Endothelial cell of umbilical vein (primary cell): ENCODE measurements around the gene PAGE4. TPM values are rescaled to one million over a fixed set of nuclear protein-coding genes. Genes with fewer than 3 reads are reported as not detected.

Experiments used
- BruUV-seq: library from RNA; stranded (reverse); fragments of 400-500 nt; replicated peaks from 2 replicates; lab custom pipeline; 2021; lab: Mats Ljungman, UMichigan
- CTCF ChIA-PET: fragments of 300-600, 350-600 bp; sonication (Branson Sonifier 250); formaldehyde crosslinking; loops from one replicate; lab custom pipeline; 2021; ENCODE audit warnings: antibody characterized with exemption, inconsistent platforms; lab: Charles Lee
- POLR2A ChIA-PET: fragments of 300-600, 350-600 bp; sonication (Branson Sonifier 250); formaldehyde crosslinking; loops from one replicate; lab custom pipeline; 2021; ENCODE audit warnings: antibody characterized with exemption, inconsistent platforms; lab: Charles Lee
- DNase-seq: peaks from one replicate; pipeline ENCODE4 v3.0.0-alpha.2; 2011; ENCODE audit warnings: low read depth, low spot score
- FAIRE-seq: peaks from 2 replicates; lab custom pipeline; 2011; peaks lifted over from hg19 to GRCh38; lab: Jason Lieb, UNC
- H2AFZ ChIP-seq: 2 replicates; pipeline ENCODE4 v1.6.0; 2012; ENCODE audit warnings: low read depth, low read length, control low read depth, inconsistent platforms
- H3K27ac ChIP-seq: 2 replicates; pipeline ENCODE4 v1.5.1; 2011; ENCODE audit warnings: low read depth, mild to moderate bottlenecking, control low read depth, low read length, moderate library complexity; ENCODE audit not compliant: insufficient read depth
- H3K27me3 ChIP-seq, 2 experiments: 2 replicates each; pipeline versions ENCODE4 v1.6.0 to v1.6.1; 2011; ENCODE audit warnings: low read length in 2 of 2, mixed read lengths in 1 of 2; ENCODE audit not compliant: control insufficient read depth in 2 of 2, insufficient read depth in 2 of 2
- H3K36me3 ChIP-seq, 2 experiments: 2 replicates in 1 of 2; 3 replicates in 1 of 2; pipeline ENCODE4 v1.5.1; 2011; ENCODE audit warnings: low read length in 2 of 2, mild to moderate bottlenecking in 1 of 2, moderate library complexity in 1 of 2; ENCODE audit not compliant: control insufficient read depth in 2 of 2, insufficient read depth in 2 of 2; ENCODE audit errors: extremely low read depth in 1 of 2
- H3K4me1 ChIP-seq: 3 replicates; pipeline ENCODE4 v1.5.1; 2011; ENCODE audit warnings: mild to moderate bottlenecking, low read length; ENCODE audit not compliant: control insufficient read depth, insufficient read depth; ENCODE audit errors: extremely low read depth
- H3K4me2 ChIP-seq: 2 replicates; pipeline ENCODE4 v1.6.1; 2011; ENCODE audit warnings: low read length, control low read depth, mixed read lengths; ENCODE audit not compliant: insufficient read depth
- H3K4me3 ChIP-seq, 3 experiments: fragments of 200-600 bp in 1 of 3; sonication (generic), shearing (Covaris generic) in 1 of 3; replicated peaks in 1 of 3; 2 replicates each; pipeline ENCODE4 v1.5.1; 2011 to 2016; ENCODE audit warnings: control low read depth in 3 of 3, low read length in 3 of 3, mild to moderate bottlenecking in 2 of 3, inconsistent platforms in 1 of 3, low read depth in 1 of 3, moderate library complexity in 1 of 3; ENCODE audit not compliant: insufficient read depth in 1 of 3
- H3K79me2 ChIP-seq: 2 replicates; pipeline ENCODE4 v1.6.0; 2012; ENCODE audit warnings: low read length, inconsistent platforms; ENCODE audit not compliant: control insufficient read depth, insufficient read depth
- H3K9ac ChIP-seq: replicated peaks from 2 replicates; pipeline ENCODE3; 2011; ENCODE audit warnings: low read length, control low read depth; ENCODE audit not compliant: insufficient read depth; ENCODE audit errors: extremely low read depth
- H3K9me1 ChIP-seq: replicated peaks from 3 replicates; pipeline ENCODE4 v1.6.0; 2011; ENCODE audit warnings: mild to moderate bottlenecking, low read length; ENCODE audit not compliant: control insufficient read depth, insufficient read depth; ENCODE audit errors: extremely low read depth
- H3K9me3 ChIP-seq: replicated peaks from 2 replicates; pipeline ENCODE4 v1.5.1; 2012; ENCODE audit warnings: low read length, inconsistent platforms; ENCODE audit not compliant: control insufficient read depth, insufficient read depth
- H4K20me1 ChIP-seq: replicated peaks from 2 replicates; pipeline ENCODE3; 2011; ENCODE audit warnings: mild to moderate bottlenecking, low read length; ENCODE audit not compliant: control insufficient read depth, insufficient read depth; ENCODE audit errors: extremely low read depth
- CTCF ChIP-seq, 2 donors: IDR thresholded peaks; 1 replicate in 1 of 2; 2 replicates in 1 of 2; pipeline ENCODE4 v1.5.1; 2011; ENCODE audit warnings: low read length in 2 of 2, mild to moderate bottlenecking in 2 of 2, moderate library complexity in 2 of 2, control low read depth in 1 of 2, inconsistent platforms in 1 of 2, low read depth in 1 of 2; ENCODE audit not compliant: insufficient read depth in 1 of 2; ENCODE audit errors: extremely low read depth in 1 of 2
- FOS ChIP-seq: IDR thresholded peaks from 2 replicates; pipeline ENCODE4 v1.6.1; 2011; ENCODE audit warnings: mild to moderate bottlenecking, low read length, moderate library complexity, borderline replicate concordance; ENCODE audit not compliant: insufficient read depth
- GATA2 ChIP-seq: IDR thresholded peaks from 2 replicates; pipeline ENCODE4 v1.7.0; 2011; ENCODE audit warnings: low read depth, mild to moderate bottlenecking, moderate library complexity, mixed read lengths, low read length; ENCODE audit not compliant: insufficient read length, insufficient read depth
- POLR2A ChIP-seq: IDR thresholded peaks from 2 replicates; pipeline ENCODE4 v1.6.1; 2012; ENCODE audit warnings: low read depth, mild to moderate bottlenecking, control low read depth, low read length
- dilution Hi-C: fragments of 300-500 bp; cut with MboI; formaldehyde crosslinking; loops from one replicate; pipeline ENCODE4 v1.15.0; 2019; ENCODE audit warnings: low sequenced_read_pairs; ENCODE audit not compliant: extremely low pct_ligation_motif_present
- intact Hi-C: fragments of 100-400 bp; cut with micrococcal nuclease; formaldehyde crosslinking; loops from one replicate; pipeline ENCODE4 v1.10.0; 2022
- polyA plus RNA-seq, 4 experiments: library from polyadenylated mRNA; depleted of rRNA in 3 of 4; stranded (reverse) in 3 of 4; unstranded in 1 of 4; fragments of >200 nt; gene quantifications; 2 replicates each; pipeline versions ENCODE4 v1.2.1 to v1.2.3, GENCODE V29; 2011 to 2012; ENCODE audit warnings: missing spikeins in 1 of 4
- total RNA-seq: library from RNA; stranded (reverse); gene quantifications from 2 replicates; pipeline ENCODE4 v1.2.3, GENCODE V29; 2021

PAGE4 gene
- total and polyA plus RNA-seq, 2 donors (not counting 3 experiments of a cell fraction or from before 2014, with no cell fraction given), result not detected

- Histone ChIP-seq H3K27me3 (no peaks in the 10 kb centered on the region), H3K36me3 (no peaks in the 10 kb centered on the region), H3K4me2 (peak overlapping the region; percentile 74), H3K27ac (no peak overlapping the region), H4K20me1 (no peaks in the 10 kb centered on the region), H3K9me3 (no peaks in the 10 kb centered on the region), H2AFZ (peak overlapping the region; percentile 91), H3K4me1 (peaks cover 5% of the 10 kb centered on the region), H3K4me3 (peak overlapping the region; percentile 62 to 75 (median 75)), H3K9ac (peak overlapping the region; percentile 57), H3K9me1 (no peaks in the 10 kb centered on the region), H3K79me2 (no peaks in the 10 kb centered on the region)
- no peak for TF ChIP-seq CTCF (IDR thresholded peaks at IDR 0.05; ENCODE audit: extremely low read depth in 1 of 2, insufficient read depth in 1 of 2, low read depth in 1 of 2, low read length in 2 of 2)
- POLR2A ChIA-PET, result no interaction called here
- no TSS peak for BruUV-seq
- dilution Hi-C loops (no loop called here), intact Hi-C loops (loop anchor here (2.0 to 5.0 kb wide), 3 partner anchors 39 to 703 kb away; partner anchors contain the start of gene CCNB3)
- peak; percentile 2 for DNase-seq
- peak; percentile 61 for FAIRE-seq
- CTCF ChIA-PET, result interaction anchor here (1.0 to 1.7 kb wide), 5 partner anchors 11 to 1248 kb away, joined by 3 to 8 read pairs (median 4); no protein-coding TSS in a partner anchor
These were observed 50.7 kb downstream of the PAGE4 start for GRCh38 chrX:49879656-49880277.

GRCh38 chrX:49880668-49881067 is 51.6 kb downstream of the PAGE4 start:
- no peaks in the 10 kb centered on the region for H3K79me2 ChIP-seq
- no peak overlapping the region for H3K27ac ChIP-seq
- no peak overlapping the region for H3K4me2 ChIP-seq
- ChIA-PET CTCF (no interaction called here), POLR2A (no interaction called here)
- no peaks in the 10 kb centered on the region for H3K9me3 ChIP-seq
- no peaks in the 10 kb centered on the region for H3K9me1 ChIP-seq
- no peak overlapping the region for H3K4me3 ChIP-seq
- DNase-seq (no peak), FAIRE-seq (no peak)
- dilution Hi-C loops (no loop called here), intact Hi-C loops (loop anchor here (5.0 kb wide), 1 partner anchor 702 kb away; no protein-coding TSS in a partner anchor)
- no peaks in the 10 kb centered on the region for H3K27me3 ChIP-seq
- H3K9ac ChIP-seq, result no peak overlapping the region
- no TSS peak for BruUV-seq
- no peaks in the 10 kb centered on the region for H3K36me3 ChIP-seq
- TF ChIP-seq FOS (no peak), CTCF (IDR thresholded peaks at IDR 0.05; ENCODE audit: extremely low read depth in 1 of 2, insufficient read depth in 1 of 2, low read depth in 1 of 2, low read length in 2 of 2) (no peak), GATA2 (no peak), POLR2A (no peak)
- no peak overlapping the region for H2AFZ ChIP-seq
- H4K20me1 ChIP-seq, result no peaks in the 10 kb centered on the region
- peaks cover 5% of the 10 kb centered on the region for H3K4me1 ChIP-seq
